Glutamatergic neuron (in vitro differentiated cells): ENCODE measurements around the gene METTL25B. TPM values are rescaled to one million over a fixed set of nuclear protein-coding genes. Genes with fewer than 3 reads are reported as not detected.

Experiments used
- DNase-seq: peaks from one replicate; pipeline ENCODE4 v3.0.0; 2022
- H3K27ac Mint-ChIP-seq: one replicate; pipeline ENCODE4 v1.8.0; 2020; ENCODE audit warnings: mild to moderate bottlenecking, mixed read lengths, inconsistent platforms; ENCODE audit not compliant: unreplicated experiment
- H3K27me3 Mint-ChIP-seq: one replicate; pipeline ENCODE4 v1.8.0; 2020; ENCODE audit warnings: mild to moderate bottlenecking, moderate library complexity, mixed read lengths, inconsistent platforms; ENCODE audit not compliant: unreplicated experiment
- H3K36me3 Mint-ChIP-seq: one replicate; pipeline ENCODE4 v1.8.0; 2020; ENCODE audit warnings: mild to moderate bottlenecking, mixed read lengths, inconsistent platforms; ENCODE audit not compliant: unreplicated experiment
- H3K4me1 Mint-ChIP-seq: one replicate; pipeline ENCODE4 v1.8.0; 2020; ENCODE audit warnings: mild to moderate bottlenecking, low read depth, mixed read lengths, inconsistent platforms; ENCODE audit not compliant: unreplicated experiment
- H3K4me3 Mint-ChIP-seq: one replicate; pipeline ENCODE4 v1.8.0; 2020; ENCODE audit warnings: mild to moderate bottlenecking, mixed read lengths, inconsistent platforms; ENCODE audit not compliant: unreplicated experiment
- H3K9me3 Mint-ChIP-seq: one replicate; pipeline ENCODE4 v1.8.0; 2020; ENCODE audit warnings: mild to moderate bottlenecking, moderate library complexity, mixed read lengths, inconsistent platforms; ENCODE audit not compliant: unreplicated experiment
- total RNA-seq: library from RNA; stranded (reverse); fragmentation: NEBNext Ultra II Directional; extraction: Animal tissue kit (Norgen Biotek cat#: 25700); gene quantifications from one replicate; pipeline ENCODE4 v1.2.1, GENCODE V29; 2021; ENCODE audit not compliant: unreplicated experiment
- TF ChIP-seq, protein P1 (sequence below): fragments of 200-600 bp; sonication (generic); IDR thresholded peaks from one replicate; pipeline ENCODE4 v1.5.0; 2021; ENCODE audit not compliant: partially characterized antibody, unreplicated experiment

Gene METTL25B
- total RNA-seq, 1 donor from 2014 or later: 27.1 TPM

DNA sequence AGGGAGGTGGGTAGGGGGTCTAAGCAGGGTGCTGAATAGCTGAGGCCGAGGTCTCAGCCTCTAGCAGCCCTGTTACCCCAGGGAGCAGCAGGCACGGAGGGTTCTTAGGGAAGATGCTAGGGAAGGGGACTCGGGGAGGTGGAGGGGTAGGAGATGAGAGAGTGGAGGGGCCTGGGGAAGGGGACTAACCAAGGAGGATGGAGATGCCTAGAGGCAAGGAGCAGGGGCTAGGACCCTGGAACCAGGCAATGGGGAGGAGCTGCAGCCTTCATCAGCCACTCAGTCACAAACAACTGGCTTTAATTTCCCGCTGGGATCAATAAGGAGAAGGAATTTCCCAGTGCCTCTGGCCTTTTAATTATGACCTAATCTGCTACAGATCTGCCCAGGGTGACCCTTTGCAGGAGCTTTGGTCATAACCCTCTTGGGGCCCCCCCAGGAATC, 20.0 kb upstream of the METTL25B start:
- no peak overlapping the region for H3K27ac Mint-ChIP-seq
- H3K4me1 Mint-ChIP-seq: peaks cover 20% of the 10 kb centered on the region
- no peak for DNase-seq
- TF ChIP-seq, protein P1, sequence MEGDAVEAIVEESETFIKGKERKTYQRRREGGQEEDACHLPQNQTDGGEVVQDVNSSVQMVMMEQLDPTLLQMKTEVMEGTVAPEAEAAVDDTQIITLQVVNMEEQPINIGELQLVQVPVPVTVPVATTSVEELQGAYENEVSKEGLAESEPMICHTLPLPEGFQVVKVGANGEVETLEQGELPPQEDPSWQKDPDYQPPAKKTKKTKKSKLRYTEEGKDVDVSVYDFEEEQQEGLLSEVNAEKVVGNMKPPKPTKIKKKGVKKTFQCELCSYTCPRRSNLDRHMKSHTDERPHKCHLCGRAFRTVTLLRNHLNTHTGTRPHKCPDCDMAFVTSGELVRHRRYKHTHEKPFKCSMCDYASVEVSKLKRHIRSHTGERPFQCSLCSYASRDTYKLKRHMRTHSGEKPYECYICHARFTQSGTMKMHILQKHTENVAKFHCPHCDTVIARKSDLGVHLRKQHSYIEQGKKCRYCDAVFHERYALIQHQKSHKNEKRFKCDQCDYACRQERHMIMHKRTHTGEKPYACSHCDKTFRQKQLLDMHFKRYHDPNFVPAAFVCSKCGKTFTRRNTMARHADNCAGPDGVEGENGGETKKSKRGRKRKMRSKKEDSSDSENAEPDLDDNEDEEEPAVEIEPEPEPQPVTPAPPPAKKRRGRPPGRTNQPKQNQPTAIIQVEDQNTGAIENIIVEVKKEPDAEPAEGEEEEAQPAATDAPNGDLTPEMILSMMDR: no peak
- peaks cover 13% of the 10 kb centered on the region for H3K27me3 Mint-ChIP-seq
- H3K9me3 Mint-ChIP-seq: no peaks in the 10 kb centered on the region
- no peak overlapping the region for H3K4me3 Mint-ChIP-seq
- no peaks in the 10 kb centered on the region for H3K36me3 Mint-ChIP-seq

DNA sequence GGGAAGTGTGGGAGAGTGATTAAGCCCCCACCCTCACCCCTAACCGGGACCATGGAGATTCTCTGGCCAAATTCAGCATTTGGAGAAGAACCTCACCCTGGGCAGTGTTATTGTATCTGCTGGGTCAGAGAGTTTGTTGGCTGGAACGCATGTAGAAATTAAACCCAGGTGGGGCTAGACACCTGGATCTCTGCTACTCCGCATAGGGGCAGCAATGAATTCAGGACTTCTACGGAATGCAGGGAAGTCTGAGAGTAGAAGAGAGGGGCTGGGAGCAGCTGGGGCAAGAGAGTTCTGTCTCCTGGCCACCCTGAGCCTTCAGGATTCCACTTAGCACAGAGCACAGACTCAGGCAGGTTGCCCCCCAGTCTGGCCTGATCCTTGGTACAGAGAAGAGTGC, 19.2 kb upstream of the METTL25B start:
- no peaks in the 10 kb centered on the region for H3K9me3 Mint-ChIP-seq
- peaks cover 18% of the 10 kb centered on the region for H3K4me1 Mint-ChIP-seq
- H3K27me3 Mint-ChIP-seq: peaks cover 13% of the 10 kb centered on the region
- TF ChIP-seq, protein P1: no peak
- no peak overlapping the region for H3K4me3 Mint-ChIP-seq
- no peak for DNase-seq
- no peak overlapping the region for H3K27ac Mint-ChIP-seq
- no peaks in the 10 kb centered on the region for H3K36me3 Mint-ChIP-seq

DNA sequence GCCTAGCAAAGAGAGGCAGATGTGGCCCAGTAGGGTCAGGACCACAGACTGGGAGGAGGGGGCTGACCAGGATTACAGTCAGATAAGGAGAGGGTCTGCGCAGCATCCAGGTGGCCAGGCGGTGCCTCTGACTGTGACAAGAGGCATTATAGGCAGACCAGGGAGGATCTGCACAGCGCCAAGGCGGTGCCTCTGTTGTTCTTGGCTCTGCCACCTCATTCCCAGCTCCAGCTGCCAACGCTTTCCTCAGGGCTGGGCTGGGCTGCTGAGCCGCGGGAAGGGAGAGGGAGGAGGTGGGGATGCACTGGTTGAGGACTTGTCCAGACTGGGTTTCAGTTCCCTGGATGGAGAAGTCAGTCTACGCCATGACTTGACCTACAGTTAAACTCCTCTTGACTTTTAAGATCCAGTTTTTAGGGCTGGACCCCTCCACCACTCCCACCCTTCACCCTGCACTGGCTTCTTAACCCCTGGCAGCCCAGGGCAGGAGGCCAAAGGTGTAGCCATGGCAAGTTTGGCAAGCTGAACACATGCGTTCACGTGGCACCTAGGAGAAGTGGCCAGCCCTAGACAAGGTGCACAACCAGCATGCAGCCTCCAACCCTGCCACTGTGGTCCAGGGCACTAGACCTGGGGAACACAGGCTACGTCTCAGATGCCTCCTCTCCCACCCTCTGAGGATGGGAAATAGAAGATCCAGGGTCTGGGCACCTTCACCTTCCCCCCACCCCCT, 18.3 kb upstream of the METTL25B start:
- peaks cover 8% of the 10 kb centered on the region for H3K27me3 Mint-ChIP-seq
- H3K27ac Mint-ChIP-seq: no peak overlapping the region
- no peak overlapping the region for H3K4me3 Mint-ChIP-seq
- H3K4me1 Mint-ChIP-seq: peaks cover 12% of the 10 kb centered on the region
- H3K36me3 Mint-ChIP-seq: no peaks in the 10 kb centered on the region
- DNase-seq: no peak
- TF ChIP-seq, protein P1: no peak
- H3K9me3 Mint-ChIP-seq: no peaks in the 10 kb centered on the region

DNA sequence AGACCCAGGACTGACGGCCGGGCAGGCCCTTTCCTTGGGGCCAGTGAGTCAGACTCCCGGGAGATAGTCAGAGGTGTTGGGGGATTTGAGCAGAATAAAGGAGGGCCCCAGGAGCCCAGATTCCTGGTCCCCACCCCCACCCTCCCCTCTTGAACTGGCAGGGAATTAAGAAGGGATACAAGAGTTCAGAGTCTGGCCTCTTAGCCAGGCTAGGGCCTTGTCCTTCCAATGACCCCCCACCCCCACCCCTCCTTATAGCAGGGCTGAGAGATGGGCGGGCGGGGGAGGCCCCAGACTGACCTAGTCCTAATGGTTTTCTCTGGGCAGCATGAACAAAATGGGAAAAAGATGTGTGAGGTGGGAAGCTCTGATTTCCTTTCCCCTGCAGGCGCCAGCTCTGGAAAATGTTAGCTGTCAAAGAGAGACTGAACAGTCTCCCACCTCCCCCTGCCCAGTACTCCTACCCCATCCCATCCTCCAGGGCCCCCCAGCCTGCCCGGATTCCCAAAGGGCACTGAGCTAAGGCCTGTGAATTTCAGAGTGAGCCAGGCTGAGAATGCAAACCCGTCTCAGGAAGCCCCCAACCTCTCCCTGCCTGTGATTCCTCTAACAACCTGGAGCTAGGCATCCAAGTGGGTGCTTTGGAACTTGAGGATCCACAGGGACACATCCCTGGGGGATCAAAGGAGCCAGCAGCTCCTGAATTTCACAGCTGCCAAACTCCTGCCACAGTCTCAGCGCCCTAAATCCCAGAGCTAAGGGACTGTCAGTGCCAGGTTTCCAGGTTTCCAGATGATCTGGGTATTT, 17.1 kb upstream of the METTL25B start:
- Mint-ChIP-seq H3K36me3 (no peaks in the 10 kb centered on the region), H3K4me1 (peaks cover 12% of the 10 kb centered on the region), H3K9me3 (no peaks in the 10 kb centered on the region), H3K4me3 (no peak overlapping the region), H3K27ac (no peak overlapping the region), H3K27me3 (peaks cover 7% of the 10 kb centered on the region)
- TF ChIP-seq, protein P1: no peak
- no peak for DNase-seq

DNA sequence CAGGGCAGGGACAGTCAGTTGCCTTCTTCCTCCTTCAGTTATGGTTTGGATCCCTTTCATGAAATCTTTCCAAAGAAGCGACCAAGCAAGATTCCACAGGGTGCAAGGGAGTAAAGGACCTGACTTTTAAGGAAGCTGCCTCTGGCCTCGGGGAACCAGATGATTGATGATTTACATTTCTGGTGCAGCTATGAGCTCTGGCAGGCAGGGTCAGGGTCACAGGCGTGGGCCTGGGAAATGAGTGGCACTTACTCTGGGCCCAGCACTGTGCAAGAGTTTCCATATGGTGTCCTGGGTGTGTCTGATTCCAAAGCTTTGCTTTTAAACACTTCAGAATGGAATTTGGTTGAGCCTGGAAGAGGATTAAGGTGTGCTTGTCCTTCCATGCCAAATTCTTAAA, 15.6 kb upstream of the METTL25B start:
- no peaks in the 10 kb centered on the region for H3K9me3 Mint-ChIP-seq
- no peak for DNase-seq
- no peak overlapping the region for H3K4me3 Mint-ChIP-seq
- no peak overlapping the region for H3K27ac Mint-ChIP-seq
- peaks cover 5% of the 10 kb centered on the region for H3K36me3 Mint-ChIP-seq
- peaks cover 2% of the 10 kb centered on the region for H3K27me3 Mint-ChIP-seq
- H3K4me1 Mint-ChIP-seq: peaks cover 5% of the 10 kb centered on the region
- TF ChIP-seq, protein P1: no peak
